GM12873 (cell line): ENCODE data around the gene SPATA3.

Experiments
- TF ChIP-seq, protein P1 (sequence below): IDR thresholded peaks from 2 replicates; pipeline ENCODE4 v1.5.1; 2012; ENCODE audit warnings: low read depth, mild to moderate bottlenecking, moderate library complexity, low read length, control low read depth; ENCODE audit not compliant: insufficient read depth; ENCODE audit errors: missing control alignments

The SPATA3 gene

DNA sequence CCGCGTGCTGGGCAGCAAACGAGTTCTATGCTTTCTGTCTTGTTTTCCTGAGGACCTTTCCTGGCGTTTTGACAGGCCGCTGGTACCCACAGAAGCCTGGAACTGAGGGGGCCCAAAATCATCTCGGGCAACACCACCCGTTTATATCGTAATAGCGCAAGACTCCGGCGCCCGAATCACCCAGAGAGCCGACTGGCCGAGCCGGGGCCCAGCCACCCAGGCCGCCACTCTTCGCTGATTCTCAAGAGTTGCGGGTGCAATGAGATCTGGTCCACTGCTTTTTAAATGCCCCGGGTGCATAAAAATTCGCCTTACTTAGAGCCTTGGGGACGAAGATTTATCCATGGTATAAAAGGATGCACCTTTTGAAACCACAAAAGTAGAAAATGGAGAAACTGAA lies 6.2 kb upstream of the SPATA3 start:
- TF ChIP-seq, protein P1, sequence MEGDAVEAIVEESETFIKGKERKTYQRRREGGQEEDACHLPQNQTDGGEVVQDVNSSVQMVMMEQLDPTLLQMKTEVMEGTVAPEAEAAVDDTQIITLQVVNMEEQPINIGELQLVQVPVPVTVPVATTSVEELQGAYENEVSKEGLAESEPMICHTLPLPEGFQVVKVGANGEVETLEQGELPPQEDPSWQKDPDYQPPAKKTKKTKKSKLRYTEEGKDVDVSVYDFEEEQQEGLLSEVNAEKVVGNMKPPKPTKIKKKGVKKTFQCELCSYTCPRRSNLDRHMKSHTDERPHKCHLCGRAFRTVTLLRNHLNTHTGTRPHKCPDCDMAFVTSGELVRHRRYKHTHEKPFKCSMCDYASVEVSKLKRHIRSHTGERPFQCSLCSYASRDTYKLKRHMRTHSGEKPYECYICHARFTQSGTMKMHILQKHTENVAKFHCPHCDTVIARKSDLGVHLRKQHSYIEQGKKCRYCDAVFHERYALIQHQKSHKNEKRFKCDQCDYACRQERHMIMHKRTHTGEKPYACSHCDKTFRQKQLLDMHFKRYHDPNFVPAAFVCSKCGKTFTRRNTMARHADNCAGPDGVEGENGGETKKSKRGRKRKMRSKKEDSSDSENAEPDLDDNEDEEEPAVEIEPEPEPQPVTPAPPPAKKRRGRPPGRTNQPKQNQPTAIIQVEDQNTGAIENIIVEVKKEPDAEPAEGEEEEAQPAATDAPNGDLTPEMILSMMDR, result no peak

DNA sequence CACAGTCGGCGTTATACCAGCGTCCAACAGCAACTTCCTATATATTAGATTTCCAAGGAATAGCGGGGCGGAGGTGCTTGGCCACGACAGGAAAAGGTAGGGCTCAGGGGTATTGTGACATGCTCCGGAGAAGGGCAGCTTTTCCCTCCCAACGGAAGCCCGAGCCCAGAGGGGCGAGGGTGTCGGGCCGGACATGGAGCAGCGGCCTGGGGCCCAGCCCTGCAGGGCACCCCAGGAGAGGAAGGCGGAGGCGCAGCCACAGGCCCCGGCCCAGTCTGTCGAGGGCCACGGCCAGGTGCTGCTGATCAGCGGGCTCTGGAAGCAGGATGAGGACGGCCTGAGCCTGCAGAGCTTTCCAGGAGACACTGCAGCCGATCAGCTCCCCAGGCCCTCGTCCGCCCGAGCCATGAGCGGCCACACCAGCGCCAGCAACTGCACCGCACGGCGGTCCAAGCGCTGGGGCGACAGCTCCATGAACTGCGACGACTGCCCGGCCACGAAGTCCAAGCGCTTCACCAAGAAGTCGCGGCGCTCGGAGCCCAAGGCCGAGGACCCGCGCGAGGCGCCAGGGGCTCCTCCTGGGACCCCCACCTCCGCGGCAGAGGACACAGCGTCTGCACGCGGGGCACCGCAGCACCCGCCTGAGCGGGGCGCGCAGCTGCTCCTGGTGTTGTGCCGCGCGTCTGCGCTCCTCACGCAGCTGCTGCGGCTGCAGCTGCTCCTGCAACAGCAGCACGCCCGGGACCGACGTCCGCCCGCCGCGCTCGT lies 5.6 kb upstream of the SPATA3 start:
- TF ChIP-seq, protein P1, result no peak

DNA sequence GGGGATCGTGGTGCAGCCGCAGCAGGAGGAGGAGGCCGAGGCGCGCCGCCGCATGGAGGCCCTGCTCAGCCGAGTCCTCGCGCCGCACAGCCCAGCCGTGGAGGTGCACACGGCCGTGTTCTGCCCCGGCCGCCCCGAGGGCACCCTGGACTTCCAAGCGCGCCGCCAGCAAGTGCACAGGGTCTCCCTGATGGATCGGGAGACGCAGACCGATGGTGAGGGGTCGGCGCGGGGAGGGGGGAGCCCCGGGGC lies 5.1 kb upstream of the SPATA3 start:
- TF ChIP-seq, protein P1, result no peak

DNA sequence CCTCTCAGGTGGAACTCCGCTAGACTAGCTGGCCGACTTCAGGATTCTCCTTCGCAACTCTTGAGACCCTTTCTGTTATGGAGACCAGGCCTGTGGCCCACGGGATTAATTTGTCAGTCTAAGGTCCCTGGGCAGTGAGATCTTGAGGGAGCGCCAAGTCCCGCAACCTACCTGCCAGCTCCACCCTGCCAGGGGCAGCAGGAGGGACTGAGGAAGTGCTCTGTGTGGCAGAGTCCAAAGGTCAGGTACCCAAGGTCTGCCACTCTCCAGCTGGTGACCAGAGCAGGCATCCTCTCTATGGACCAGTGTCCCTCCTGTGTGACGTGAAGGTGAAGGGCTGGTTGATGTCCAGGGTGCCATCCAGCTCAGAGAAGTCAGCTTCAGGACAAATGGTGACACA lies 4.3 kb upstream of the SPATA3 start:
- TF ChIP-seq, protein P1, result no peak

DNA sequence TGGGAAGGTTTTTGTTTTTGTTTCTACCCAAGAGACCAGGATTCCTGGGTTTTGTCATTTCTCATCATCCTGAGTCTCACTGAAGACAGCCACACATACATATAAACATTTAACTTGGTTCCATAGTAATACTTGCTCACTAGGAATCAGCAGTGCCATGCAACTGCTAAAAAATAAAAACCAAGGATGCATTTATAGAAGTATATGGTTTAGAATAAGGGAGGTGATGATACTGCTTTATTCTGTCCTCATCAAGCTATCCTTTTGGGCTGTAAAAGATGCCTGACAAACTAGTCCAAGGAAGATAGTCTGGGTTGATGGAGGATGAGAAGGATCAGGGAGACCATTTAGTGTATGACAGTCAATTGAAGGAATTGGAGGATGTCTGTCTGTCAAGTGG lies 740 bp downstream of the SPATA3 start:
- TF ChIP-seq, protein P1, result no peak

DNA sequence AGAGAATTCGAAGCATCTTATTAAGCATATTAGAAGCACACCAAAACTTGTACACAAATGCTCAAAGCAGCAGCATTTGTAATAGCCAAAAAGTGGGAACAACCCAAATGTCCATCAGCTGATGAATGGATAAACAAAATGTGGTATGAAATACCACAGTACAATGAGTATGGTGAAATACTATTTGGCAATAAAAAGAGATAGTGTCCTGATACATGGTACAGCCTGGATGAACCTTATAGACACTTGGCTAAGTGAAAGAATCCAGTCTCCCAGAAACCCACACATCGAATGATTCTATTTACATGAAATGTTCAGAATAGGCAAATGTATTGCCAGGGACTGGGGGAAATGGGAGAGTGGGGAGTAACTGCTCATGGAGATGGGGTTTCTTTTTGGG lies 3.0 kb downstream of the SPATA3 start:
- TF ChIP-seq, protein P1, result no peak

DNA sequence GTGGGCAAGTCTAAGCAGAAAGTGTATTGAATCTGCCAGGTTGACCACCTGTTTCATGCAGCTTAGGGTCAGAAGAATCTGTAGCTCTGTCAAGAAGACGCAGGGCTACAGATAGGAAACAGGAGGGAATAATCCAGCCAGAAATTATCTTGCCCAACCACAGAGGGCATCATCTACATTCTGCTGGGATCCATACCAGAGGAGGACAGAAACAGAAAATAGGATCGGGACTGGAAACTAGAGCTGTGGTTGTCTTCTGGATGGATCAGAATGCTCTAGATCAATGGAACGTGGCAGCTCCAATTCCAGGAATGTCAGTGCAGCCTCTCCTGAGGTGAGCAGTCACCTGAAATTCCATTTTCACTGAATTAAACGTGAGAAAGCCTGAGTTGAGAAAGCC lies 3.6 kb downstream of the SPATA3 start:
- TF ChIP-seq, protein P1, result no peak
